Activated T-cell treated with anti-CD3 and anti-CD28 coated beads for 48 hours (primary cell): ENCODE measurements around the gene HDAC10.

Source experiments
- DNase-seq: peaks from one replicate; pipeline ENCODE4 v3.0.0-alpha.2; 2020; ENCODE audit warnings: low read depth

Gene HDAC10

DNA sequence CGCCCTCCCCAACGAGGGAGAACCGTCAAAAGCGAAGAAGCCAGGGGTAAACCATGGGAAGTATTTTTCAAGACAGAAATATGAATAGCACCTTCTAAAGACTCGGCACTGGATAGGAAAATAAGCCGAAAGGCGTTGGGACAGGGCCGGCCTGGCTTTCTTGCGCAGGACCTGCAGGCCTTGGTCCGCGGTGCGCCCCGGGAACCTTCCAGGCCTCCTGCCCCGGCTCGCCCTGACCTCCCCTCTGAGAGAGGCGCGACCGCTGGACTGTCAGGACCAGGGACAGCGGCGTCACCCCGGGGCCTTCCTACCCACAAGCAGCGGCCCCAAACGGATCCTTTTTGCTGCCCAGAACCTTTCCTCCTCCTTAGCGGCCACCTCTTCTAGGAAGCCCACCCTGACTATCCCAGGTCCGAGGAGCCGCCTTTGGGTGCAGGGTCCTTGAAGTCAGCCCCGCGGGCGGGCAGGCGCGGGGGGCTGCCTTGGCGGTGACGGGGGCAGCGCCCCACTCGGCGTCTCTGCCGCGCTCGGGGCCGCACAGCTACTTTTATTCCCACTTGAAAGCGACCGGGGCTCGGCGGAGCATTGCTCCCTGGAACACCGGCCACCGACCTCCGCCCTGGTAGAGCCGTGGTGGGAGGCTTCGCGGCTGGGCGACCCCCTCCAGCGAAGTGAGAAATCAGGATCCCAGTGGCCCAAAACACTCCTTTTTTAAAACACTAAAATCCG is 19.8 kb upstream of the HDAC10 start:
- DNase-seq, result peak; percentile 61

DNA sequence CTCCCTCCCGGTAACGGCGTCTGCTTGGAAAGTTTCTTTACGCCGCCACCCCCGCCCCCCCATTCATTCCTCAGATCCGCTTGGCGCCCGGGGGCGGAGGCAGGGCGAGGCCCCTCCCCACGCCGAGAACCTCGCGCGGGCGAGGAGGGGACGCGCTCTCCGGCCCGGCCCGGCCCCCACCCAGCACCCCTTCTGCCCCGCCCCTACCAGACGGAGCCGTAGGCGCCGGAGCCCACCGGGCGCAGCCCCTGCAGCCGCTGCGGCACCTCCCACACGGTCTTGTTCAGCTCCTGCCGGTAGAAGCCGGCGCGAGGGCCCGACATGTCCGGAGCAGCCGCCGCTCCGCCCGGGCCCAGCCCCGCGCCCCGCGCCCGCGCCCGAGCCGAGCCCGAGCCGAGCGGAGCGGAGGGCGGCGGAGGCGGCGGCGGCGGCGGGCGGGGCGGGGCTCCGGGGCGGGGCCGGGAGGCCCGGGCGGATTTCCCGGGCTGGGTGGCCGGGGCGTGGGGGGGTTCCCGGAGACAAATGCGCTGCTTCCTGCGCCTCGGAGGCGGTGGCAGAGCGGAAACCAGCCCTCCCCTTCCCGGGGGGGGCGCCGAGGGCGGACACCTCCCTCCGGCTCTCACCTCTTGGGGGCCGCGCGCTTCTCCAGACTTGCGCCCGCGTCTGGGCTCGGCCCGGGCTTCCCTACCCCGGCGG is 19.1 kb upstream of the HDAC10 start, which contains the start of gene MAPK11:
Gene MAPK11 (minus strand): TSS at position 411 of the 696 bp plus-strand sequence. CDS start 88 bp downstream, at position 323.
- DNase-seq, result peak; percentile 57

DNA sequence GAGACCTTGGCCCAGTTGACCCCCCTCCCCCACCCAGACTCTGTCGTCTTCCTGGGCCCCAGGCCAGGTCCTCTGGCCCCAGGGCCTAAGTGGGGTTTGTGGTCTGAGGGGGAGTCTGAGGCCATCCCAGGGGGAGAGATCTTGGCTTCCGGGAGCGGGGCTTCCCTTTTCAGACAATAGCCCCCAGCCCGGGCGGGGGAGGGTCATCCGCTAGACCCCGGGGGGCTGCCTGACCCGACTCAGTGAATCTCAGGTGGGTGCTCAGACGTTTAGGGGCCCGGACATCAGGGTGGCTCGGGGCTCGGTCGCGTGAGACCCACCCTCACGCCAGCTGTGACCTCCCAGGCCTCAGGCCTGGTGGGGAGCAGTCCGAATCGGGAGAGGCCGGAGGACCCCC is 18.5 kb upstream of the HDAC10 start:
- DNase-seq, result no peak

DNA sequence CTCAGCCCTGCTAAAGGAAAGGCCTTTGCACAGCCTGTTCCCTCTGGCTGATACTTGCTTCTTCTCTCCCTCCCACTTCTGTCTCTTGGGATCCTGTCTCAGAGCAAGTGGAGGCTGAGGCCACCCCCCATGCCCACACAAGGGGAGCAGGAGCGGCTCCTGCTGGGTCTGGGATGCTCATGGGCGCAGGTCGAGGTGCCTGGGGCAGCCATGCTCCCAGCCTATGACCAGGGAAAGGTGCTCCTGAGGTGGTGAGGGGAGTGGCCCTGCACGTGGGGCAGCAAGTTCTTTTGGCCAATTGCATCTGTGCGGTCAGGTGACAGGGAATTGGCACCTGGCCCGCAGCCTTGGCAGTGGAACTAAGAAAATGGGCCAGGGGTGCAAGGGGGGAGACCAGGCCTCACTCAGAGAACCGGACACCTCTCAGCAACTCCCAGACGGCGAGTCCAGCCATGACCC is 17.6 kb upstream of the HDAC10 start:
- no peak for DNase-seq

DNA sequence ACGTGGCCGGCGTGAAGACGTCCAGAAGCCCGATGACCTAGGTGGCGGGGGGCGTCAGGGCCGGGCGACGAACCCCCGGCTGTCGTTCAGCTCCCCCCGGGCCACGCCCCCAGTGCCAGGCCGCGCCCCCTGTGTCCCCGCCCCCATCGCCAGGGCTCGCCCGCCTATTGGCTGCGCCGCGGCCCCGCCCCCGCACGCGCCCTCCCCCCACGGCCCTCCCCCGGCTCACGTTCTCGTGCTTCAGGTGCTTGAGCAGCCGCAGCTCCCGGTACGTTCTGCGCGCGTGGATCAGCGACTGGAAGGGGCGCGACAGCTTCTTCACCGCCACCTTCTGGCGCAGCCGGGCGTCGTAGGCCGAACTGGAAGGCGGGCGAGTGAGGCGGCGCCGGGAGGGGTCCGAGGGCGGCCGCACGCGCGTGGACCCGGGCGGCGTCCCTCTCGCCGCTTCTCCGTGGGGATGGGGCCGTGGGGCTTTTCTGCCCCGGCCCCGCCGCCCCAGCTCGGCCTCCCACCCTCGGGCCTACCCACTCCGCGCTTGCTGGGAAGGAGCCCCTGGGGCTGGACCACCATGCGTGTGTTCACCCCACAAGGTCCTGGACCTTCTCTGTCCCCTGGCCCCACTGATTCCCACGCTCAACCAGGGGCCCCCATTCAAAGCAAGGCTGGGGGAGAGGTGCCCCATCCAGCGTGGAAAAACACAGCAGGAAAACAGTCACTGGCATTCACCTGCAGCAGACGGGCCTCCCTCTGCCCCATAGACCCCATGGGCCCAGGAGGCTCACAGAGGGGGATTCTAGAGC is 16.7 kb upstream of the HDAC10 start:
- DNase-seq, result peak; percentile 60

DNA sequence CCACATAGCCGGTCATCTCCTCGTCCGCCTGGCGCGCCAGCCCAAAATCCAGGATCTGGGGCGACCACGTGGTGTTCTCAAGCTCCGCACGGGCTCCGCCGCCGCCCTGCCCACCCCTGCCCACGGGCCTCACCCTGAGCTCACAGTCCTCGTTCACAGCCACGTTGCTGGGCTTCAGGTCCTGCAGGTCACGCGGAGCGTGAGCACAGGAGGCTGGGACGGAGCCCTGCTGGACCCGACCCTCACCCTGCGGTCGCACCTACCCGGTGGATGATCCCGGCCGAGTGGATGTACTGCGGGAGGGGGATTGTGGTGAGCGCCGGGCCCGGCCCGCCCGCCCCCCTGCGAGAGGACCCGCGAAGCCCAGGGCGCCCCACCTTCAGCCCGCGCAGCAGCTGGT is 15.9 kb upstream of the HDAC10 start:
- DNase-seq, result no peak

DNA sequence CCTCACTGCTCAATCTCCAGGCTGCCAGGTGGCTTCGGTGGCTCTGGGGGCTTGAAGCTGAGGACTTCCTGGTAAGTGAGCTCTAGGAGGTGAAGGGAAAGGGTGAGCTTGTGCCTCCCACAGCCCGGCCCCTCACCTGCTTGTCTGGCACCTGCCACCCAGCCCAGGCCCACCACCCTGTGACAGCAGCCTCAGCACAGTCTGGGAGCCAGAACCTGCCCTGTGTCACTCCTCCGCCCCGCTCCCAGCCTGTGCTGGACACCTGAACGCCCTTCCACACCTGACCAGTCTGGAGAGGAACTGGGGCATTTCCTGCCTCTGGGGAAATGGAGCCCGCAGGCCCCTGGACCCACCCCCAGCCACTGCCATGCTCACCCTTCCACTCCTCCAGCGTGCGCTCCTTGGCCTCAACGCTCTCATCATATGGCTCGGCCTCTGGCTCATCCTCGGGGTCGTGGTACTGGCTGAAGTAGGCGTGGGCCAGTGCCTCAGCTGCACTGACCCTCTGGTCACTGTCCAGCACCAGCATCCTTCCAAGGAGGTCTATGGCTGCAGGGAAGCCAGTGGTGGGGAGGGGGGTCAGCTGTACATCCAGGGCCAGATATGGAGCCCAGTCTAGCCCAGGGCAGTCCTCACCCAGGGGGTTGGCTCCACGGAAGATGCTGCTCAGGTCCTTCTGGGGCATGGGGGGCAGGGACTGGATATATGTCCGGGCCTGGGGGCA is 14.0 kb upstream of the HDAC10 start:
- no peak for DNase-seq

DNA sequence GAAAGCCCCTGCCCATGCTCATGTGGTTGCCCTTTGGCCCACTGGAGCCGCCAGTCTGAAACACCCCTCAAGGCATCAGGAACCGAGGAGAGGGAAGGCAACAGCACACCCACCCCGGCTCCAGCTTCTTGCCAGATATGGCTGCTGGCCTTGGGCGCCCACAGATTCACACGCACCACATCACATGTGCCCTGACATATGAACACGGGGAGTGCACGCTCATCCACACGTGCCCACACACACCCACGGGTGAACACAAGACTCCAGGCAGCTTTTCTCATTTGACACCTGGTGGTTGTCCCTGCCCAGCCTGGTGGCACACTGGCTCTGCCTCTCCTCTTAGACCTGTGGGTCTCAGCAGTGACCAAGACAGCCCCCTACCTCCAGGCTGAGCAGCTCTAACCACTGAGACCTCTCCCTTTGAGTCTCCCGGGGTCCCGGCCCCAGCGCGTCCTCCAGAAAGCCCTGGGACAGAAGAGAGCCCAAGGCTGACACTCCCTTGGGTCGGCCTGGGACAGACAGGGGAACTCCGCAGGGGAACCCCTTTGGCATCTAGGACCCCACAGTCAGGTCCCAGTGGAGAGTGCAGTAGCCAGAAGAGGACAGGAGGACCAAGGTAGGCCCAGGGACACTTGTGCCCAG is 13.2 kb upstream of the HDAC10 start:
- DNase-seq, result no peak

DNA sequence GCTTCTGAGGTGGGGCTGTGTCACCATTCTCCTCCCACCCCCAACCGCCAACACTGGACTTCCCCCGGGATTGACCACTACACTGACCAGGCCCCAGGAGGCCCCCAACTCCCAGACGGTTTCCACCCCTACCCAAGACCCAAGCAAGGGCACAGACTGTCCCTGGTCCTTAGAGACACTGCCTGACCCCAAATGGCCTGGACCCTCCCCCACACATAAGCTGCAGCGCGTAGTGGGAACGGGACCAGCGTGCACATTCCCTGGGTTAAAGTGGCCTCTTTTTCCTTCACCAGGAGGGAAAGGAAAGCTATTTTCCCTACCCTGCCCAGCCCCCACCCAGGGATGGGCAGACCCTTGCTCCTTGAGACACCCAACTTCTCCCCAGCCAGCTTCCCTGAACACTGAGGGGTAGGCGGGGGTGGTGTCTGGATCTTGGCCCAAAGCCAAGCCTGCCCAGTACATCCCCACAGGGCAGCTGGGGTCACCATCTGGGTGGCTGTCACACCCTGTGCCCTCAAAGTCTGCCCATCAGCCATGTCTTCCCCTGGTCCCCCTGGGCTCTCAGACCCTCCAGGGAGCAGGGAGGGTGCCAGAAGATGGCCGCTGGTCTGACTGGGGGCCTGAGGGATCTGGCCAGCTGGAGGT is 12.0 kb upstream of the HDAC10 start:
- no peak for DNase-seq

DNA sequence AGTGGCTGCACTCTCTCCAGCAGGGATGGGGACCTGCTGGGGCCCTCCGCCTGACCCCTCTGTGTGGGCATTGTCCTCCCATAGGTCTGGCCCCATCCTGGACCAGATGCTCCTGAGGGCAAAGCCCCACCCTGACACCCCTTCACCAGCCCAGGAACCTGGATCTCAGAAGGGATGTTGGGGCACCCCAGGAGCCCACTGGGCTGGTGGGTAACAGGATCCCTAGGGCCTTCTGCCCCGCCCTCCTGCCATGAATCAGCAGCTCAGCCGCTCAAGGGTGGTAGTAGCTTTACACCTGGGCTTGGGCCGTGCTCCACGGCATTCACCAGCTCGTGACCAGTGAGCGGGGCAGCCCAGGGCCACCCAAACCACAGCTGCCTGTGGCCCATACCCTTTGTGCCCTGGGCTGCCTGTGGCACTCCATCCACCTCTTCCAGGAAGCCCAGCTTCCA is 11.4 kb upstream of the HDAC10 start:
- DNase-seq, result no peak

DNA sequence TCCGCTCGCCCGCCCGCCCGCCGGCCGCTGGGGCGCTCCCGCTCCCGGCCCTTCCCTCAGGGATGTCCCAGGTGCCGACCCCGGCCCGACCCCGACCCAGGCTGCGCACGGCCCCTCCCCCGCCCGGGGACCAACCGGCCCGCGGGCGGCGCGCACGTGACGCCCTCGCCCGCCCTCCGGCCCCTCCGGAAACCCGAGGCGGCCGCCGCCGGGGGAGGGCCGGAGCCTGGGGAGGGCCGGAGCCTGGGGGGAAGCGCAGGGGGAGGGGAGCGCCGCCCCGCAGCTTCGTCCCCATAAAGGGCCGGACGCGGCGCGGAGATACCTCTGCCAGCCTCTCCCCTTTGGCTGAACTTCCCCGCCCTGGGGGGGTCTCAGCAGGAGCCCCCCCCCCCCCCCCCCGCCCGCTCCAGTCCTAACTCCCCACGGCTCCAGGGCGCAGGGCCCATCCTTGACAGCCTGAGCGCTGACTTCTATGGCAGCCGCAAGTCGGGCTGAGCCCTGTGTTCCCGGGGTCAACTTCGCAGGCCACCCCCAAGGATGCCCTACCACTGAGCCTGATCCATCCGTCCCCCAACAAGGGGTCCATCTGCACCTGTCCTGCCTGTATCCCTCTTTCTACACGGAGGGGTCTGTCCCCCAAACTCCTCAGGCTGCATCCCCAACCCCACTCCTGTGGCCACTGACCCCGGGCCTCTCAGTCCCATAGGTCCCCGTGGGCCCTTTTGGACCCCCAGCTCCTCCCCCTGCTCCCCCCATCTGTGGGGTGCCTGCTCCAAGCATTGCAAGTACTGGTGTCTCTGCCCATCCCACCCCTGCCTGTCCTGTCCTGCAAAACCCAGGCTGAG is 10.8 kb upstream of the HDAC10 start, which contains the start of gene MAPK12:
Gene MAPK12 (minus strand): TSS at position 69 of the 845 bp plus-strand sequence. CDS start 174 bp downstream, outside the sequence.
- DNase-seq, result no peak

DNA sequence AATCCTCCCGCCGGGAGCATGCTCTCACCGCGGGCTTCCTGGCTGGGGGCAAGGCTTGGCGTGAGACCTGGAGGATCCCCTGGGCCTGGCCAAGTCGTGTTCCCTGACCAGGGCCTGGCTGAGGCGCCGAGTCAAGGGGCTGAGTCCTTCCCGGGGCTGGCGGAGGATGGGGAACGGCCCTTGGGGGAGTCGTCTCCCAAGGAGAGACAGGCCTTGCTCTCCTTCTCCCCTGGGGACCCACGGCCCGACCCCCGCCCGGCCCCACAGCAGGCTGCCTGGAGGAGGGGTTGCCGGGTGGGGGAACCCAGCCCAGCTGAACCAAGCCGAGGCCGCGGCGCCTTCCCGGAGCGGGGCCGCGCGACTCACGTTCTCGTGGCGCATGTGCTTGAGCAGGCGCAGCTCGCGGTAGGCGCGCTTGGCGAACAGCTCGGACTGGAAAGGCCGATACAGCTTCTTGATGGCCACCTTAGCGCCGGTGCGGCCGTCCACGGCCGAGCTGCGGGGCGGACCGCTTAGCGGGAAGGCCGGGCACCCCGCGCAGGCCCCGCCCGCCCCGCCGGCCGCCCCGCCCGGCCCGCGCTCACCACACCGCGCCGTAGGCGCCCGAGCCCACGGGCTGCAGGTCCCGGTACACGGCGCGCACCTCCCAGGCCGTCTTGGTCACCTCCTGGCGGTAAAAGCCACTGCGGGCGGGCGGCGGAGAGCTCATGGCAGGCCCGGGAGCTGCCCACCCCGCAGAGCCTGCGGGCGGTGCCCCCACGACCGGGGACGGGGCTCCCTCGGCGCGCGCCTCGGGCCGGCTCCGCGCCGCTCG is 9.9 kb upstream of the HDAC10 start:
- DNase-seq, result peak; percentile 39

DNA sequence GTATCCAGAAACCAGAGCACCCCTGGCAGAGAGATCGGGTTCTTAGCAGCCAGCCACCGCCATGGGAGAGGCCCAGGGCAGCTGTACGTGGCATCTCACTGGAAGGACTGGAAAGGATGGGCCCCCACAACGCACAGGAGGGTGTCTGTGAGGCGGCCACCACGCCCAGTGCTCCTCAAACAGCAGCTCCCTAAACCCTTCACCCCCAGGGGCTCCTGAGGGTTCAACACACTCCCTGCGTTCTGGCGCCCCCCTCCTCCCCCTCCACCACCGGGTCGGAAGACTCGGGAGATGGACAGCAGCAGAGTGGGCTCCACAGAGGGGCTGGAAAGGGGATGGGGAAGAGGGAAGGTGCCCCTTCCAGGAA is 9.4 kb upstream of the HDAC10 start:
- DNase-seq, result no peak

DNA sequence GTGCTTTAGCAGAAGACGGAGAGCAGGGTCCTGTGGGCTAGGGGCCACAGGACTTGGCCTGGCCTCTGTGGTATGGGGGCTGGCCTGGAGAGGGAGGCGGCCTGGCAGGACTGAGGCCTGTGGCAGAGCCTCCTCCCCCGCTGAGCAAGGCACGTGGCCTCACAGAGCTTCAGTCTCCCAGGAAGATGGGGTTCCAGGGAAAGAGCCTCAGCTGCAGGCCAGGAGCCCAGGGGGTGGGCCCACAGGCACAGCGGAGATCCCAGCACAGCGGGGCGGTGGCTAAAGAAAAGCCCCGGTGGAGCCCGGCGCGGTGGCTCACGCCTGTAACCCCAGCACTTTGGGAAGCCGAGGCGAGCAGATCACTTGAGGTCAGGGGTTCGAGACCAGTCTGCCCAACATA is 8.2 kb upstream of the HDAC10 start:
- no peak for DNase-seq

DNA sequence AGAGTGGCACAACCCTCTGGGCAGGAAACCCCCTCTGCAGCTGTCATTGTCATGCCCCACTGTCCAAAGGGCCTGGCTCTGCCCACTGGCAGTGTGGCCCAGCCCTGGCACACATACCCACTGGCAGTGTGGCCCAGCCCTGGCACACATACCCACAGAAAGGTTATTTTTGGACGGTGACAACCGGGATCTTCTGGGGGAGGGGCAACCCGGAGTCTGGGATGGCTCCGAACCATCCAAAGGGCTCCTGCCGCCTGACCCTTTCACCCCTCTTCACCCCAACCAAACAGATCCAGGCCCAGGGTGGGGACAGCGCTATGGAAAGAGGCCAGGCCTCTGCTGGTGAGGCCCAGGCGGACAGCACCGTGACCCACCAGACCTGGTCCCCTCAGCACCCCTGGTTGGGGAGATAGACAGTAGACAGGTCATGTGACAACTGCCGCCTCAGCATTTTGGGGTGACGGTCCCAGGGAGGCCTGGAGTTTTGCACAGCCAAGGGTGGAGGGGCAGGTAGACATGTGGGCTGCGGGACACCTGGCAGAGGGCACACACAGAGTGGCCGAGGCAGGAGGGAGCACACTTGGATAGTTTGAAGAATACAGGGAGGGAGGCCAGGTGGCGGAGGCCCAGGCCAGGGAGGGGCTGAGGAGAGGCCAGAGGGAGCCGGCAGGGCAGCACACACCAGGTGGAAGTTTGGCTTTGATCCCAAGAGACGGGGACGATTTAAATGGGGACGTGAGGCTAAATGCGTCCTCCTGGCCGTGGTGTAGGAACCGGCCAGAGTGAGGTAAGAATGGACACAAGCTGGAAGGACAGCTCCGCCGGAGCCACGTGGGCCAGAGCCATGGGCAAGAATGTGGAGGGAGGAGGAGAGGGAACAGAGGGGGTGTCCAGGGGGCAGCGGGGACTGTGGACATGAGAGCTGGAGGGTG is 7.6 kb upstream of the HDAC10 start:
- DNase-seq, result no peak

DNA sequence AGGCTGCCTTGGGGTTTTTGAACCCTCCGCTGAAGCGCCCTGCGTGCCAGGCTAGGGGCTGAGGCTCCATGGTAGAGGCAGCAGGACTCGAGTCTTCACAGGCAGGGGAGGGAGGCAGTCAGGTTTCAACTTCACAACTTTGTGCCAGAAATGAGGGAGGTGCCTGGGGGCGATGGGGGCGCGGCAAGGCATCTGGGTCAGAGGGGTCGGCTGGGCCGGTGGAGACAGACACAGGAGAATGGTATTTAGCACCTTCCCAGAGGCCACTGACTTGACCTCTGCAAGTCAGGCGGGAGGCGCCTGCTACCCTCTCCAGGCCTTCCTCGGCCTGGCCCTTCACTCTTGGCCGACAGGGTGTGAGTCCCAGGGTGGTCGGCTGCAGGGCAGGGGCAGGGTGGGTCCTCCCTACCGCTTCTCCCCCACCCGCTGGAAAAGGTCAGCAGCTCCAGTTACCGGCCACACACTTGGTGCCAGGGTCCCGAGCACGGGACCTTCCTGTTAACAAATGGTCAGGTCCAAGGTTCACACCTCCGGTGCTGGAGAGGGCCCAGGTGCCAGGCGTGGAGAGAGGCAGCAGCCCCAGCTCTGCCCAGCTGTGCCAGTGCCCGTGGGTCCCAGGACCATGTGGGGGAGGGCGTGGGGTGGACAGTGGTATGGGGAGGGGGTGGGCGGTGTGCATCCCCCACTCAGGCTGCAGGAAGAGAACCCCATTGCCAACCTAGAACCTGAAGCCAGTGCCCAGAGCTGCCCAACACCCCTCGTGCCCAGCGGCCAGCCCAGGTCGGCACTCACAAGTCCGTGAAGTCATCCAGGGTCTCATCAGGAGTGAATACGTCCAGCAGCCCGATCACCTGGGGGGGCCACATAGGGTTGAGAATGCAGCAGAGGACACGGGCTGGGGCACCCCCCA is 6.6 kb upstream of the HDAC10 start:
- no peak for DNase-seq

DNA sequence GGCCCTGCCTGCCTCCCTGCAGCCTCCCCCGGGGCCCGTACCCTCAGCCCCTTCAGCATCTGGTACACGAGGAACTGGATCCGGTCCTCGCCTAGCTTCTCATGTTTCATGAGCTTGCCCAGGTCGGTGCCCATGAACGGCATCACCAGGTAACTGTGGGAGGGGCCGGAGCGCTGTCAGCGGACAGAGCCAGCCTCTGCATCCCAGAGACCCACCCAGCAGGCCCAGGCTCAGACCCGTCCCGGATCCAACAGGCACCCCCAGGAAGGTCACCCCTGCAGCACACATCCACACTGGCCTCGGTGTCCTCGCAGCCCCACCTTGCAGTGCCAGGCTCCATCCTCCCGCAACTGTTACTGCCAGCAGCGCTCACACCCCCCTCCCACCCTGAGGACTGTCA is 6.0 kb upstream of the HDAC10 start:
- DNase-seq, result no peak
